Activated CD4-positive, alpha-beta T cell treated with anti-CD3 and anti-CD28 coated beads, Interleukin-2, amount 50 U/mL, for 24 hours (primary cell): ENCODE data around the gene GPANK1.

Experiments used
- DNase-seq, 2 donors: peaks; one replicate each; pipeline ENCODE4 v3.0.0-alpha.2; 2020; ENCODE audit warnings: low read depth in 1 of 2, low spot score in 1 of 2

Gene GPANK1

DNA sequence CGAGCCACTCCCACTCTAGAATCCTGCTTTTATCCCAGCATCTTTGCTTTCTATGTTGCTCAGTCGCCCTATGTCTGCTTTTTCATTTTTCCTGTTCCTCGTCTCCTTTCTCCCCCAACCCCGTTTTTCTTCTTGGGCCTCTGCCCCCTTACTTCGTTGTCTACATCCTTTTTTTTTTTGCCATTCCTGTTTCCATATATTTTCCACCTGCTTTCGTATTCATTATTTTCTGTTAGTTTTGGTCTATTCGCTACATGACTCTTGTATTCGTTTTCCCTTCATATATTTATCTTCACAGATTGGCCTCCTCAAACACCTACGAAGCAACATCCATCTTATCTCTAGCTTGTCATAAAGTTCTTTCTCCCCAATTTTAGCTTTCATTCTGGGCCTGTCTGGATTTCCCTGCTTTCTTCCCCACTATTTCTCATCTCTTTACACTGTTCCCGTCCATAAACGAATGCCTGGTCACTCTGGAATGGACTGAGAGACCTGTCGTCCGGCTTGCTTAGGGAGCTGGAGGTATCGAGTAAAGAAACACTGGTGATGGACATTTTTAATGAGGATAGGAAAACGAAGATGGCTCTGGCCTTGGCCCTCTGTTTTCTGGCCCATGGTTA lies 43.4 kb downstream of the GPANK1 start:
- DNase-seq, result no peak

DNA sequence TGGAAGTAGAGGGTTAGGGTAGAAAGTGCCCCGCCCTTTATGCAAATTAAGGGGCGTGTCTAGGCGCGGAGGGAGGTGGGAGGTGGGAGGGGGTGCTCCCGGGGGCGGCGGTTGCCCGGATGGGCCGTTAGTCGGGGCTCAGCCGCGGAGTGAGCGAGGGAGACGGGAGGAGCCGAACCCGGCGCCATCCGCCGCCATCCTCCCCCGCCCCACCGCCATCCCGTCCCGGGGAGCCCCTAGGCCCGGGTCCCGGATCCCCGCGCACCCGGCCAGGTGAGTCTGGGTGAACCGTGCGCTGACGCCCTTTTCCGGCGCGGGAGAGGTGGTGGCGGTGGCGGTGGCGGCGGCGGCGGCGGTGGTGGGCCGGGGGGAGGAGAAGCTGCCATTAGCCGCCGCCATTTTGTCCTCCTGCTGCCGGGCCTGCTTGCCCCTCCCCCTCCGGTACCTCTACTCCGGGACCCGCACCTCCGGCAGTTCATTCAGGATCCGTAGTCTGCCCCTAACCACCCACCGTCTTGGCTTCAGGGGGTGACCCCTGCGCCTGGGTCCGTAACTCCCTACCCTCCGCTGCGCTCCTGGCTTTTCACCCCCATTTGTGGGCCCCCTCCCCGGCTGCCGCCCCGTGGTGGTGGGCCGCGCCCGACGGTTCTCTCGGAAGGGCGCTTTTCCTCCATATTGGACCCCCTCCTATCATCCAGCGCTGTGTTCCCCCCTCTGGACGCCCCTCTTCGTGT lies 44.0 kb downstream of the GPANK1 start, which contains the start of gene PRRC2A:
PRRC2A (plus strand) TSS at position 130 of the 734 bp plus-strand sequence. CDS start 2,075 bp downstream, outside the sequence.
- peak; percentile 72 to 94 for DNase-seq

DNA sequence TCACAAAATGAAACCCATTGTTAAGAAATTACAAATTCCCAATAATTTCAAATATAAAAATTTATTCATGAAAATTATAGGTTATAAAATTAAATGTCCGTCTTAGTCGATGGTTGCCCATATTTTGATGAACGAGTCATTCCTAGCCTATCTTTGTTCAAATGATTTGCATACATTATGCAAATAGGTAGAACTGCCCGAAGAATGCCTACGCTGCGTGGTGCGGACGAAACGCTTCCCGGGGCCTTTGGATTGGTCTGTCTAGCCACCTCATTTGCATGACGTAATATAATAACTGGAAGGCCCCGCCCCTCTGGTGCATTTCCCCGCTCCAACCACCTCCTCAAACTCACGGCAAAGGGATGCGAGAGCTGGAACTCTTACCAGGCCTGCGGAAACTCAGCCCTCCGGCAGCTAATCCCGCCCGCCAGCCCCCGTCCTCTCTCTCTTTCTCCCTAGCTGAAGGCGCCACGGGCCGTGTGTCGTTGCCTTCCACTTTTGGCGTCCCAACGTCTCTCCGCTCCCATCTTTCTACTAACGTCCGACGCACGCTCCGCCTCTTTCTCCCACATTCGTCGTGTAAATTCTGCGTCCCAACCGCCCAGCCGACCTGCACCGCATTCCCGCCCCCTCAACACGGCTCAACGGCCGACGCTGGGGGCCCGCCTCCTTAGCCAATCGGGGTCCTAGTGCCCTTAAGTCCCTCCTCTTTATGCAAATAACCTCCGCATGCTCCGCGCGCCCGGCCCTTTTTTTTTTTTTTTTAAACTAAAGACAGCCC lies 44.8 kb downstream of the GPANK1 start:
- DNase-seq, result peak; percentile 88 to 97

DNA sequence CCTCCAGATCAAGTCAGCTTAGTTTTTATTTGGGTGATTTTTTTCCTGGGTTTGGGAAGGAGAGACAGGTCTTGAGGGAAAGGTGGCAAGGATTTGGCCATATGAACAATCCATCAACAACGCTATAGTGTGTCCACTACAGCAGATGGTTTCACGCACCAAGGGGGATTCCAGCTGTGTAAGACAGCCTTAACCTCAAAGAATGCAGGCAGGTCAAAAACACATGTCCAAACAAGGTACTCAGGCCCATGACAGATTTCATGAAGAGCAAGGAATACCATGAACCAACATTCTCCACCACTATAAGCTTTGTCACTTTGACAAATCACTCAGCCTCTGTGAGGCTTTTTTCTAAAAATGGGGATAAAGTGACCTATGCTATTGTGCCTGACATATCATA lies 47.8 kb downstream of the GPANK1 start:
- DNase-seq, result no peak

DNA sequence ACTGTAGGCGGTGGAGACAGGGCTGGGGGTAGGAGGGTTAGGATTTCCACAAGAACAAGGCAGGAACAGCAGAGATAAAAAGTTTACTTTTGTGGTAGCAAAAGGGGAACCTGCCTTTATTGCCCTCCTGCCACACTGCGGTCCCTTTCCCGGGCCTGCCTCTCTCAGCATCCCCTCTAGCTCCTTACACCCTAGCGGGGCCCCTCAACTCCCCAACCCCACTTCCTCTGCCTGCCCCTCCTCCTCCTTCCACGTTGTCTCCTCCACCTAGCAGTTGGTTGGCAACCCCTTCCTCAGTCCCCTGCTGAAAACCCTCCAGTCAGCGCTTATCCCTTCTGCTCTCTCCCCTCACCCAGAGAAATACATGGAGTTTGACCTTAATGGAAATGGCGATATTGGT lies 49.0 kb downstream of the GPANK1 start:
- no peak for DNase-seq

DNA sequence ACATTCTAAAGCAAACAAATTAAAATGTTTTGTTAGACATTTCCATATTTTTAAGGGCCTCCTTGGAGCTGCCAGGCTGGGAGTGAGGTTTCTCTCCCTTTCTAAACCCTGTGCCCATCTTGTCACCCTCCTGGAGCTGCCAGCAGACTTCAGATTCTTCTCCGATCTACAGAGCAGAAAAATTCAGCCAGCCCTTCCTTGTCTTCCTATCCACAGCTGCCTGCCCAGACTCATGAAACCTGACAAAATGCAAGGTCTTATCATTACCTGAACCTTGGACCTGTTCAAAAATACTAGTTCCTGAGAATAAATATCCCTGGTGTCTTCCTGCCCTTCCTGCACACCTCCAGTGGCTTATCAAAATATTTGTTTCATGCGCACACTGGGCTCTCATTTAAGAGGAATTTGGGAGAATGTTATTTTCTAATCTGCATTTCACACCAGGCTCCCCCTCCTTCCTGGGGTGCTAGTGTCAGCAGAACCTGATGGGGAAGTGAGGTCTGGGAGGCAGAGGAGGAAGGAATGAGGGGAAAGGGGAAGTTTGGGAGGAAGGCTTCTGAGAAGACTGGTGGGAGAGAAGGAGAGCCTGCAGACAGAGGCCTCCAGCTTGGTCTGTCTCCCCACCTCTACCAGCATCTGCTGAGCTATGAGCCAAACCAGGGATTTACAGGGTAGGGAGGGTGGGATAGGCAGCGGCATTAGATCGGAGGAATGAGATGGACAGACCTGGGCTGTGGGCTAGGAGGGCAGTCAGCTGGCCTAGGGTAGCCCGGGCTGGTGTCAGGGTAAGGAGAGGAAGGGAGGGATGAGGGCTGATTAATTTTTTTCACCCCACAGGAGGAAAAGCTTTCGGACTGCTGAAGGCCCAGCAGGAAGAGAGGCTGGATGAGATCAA lies 49.9 kb downstream of the GPANK1 start, which contains the start of gene AIF1:
AIF1 (plus strand) TSS at position 551 of the 895 bp plus-strand sequence; CDS start at position 647, 96 bp downstream.
- no peak for DNase-seq

DNA sequence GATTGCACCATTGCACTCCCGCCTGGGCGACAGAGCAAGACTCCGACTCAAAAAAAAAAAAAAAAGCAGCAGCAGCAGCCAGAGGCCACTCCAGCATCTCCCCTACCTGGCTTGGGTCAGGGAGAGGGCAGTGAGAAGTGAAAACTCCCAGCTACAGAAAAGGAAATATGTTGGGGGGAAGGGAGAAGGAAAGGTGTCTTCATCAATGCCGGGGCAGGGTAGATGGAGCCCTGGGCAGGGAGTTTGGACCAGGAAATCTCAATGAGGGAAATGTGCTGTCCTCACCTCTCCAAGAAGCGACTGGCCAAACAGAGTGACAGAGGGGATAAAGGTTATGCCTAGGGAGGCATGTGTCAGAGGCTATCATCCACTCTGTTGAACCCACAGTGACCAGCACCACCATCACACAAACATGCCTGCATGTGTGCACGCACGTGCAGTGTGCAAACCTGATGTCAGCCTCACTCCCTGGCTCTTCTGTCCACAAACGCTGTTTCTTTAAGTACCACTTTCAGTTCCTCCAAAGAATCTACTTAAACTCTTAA lies 50.6 kb downstream of the GPANK1 start:
- DNase-seq, result no peak
